Measurements from ENCODE around the gene RBM5.

Gene RBM5

DNA sequence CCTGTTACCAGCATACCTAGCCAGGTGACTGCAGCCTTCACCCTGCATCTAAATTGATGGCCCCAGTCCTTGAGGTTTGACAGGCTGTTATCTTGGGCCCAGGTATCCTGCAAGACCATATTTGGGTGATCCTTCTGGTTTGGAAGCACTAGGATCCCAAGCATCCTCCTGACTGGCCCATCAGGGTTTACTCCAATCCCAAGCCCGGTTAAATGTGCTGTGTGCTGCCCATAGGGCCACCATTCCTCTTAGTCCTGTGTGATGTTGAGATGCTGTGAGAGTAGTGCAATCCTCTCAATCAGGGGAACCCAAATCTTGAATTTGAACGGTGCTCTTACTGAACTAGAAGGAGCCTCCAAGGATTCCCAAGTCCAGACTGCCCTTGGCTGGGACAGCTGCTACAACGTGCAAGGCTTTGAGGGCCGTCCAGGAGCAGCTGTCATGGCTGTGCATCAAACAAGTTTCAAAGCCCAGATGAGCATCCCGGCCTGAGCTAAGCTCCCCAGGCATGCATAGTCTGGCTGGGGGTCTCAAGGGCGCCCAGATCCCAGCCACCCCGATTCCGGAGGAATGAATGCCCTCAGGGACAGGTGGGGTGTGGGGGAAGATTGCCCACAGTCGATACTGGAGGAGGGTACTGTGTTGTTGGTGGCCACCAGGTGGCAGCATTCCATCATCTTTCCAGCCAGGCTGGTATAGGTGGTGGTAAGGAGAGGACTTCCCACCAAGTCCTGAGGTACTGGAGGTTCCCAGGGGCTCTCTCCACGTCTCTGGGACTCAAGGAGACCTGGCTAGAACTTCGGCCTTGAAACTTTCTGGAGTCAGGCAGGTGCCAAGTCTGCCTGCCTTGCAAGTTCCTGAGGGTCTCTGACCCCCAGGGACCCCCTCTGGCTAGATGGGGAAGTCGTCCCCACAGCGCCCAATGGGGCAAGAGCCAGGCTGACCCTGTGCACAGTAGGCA, 32.6 kb downstream of the RBM5 start:
- DNase-seq: peak; percentile 77 to 80

DNA sequence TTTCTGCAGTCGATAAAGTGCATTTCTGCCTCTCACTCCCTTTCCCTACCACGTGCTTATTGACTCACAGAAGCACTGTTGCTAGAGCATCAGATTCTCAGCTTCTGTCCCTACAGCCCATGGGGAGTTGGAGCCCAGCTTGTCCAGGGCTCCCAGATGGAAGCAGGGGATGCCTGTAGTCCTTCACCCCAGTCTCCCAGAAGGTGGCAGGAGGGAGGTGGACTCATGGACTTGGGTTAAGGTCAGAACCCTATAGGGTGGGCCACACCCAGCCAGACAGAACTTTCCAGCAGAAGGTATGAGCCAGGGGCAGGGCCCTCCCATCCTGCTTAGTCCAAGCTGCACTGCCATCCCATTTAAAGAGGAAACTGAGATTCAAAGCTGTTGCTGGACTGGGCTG, 33.4 kb downstream of the RBM5 start:
- no peak for DNase-seq

DNA sequence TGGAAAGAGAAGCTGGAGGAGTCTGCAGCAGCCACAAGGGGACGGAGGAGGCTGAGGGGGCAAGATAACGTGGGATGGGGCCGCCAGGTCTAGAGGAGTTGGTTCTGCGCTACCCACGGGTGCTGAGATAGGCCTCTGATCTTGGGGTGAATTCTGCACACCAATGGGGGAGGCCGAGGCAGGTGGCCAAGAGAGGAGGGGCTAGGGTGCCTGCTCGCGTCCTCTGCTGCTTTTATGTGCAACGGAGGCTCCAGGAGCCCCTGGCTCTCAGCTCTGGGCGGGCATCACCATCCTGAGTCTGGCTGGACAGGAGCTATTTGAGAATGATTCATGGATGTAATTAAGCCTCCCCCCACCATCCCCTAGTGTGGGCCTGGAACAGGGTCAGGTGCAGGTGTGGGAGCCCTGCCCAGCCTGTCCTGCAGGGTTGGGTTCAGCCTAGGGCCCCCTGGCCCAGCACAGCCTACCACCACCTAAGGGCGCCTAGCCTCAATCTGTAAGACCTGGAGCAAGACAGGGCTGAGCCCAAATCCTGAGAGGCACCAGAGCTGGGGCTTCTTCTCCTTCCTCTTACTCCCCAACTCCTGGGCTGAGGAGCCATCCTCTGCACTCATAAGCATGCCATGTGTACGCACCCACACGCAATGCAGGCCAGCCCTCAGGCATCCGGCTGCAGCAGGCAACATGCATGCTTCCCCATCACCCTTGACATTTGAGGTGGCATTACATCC, 34.1 kb downstream of the RBM5 start:
- no peak for DNase-seq

DNA sequence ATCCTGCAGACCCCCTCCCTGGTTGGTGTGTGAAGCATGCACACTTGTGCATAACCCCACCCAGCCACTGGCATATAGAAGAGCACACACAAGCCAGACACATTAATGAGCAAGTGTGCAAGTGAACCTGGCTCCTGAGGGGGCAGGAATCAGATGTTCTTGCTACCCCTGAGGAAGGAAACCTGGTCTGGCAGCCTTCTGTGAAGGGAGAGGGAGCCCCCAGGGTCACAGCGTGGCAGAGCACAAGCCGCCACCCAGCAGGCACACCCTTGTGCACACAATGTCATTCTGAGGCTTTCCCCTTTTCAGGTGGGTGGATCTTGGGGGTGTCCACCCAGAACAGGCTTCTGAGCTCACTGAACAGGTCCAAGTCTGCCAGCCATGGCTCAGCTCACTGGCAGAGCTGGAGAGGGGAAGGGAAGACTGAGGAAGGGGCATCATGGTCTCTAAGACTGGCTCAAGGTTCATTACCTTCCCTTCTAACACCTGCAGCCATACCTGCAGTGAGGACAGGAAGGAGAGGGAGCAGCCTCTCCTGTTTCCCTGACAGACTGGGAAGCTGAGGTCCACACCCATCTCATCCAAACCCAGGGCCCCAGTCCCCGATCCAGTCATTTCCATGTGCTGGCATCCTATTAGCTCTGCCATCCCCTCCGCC, 34.8 kb downstream of the RBM5 start:
- DNase-seq: no peak

DNA sequence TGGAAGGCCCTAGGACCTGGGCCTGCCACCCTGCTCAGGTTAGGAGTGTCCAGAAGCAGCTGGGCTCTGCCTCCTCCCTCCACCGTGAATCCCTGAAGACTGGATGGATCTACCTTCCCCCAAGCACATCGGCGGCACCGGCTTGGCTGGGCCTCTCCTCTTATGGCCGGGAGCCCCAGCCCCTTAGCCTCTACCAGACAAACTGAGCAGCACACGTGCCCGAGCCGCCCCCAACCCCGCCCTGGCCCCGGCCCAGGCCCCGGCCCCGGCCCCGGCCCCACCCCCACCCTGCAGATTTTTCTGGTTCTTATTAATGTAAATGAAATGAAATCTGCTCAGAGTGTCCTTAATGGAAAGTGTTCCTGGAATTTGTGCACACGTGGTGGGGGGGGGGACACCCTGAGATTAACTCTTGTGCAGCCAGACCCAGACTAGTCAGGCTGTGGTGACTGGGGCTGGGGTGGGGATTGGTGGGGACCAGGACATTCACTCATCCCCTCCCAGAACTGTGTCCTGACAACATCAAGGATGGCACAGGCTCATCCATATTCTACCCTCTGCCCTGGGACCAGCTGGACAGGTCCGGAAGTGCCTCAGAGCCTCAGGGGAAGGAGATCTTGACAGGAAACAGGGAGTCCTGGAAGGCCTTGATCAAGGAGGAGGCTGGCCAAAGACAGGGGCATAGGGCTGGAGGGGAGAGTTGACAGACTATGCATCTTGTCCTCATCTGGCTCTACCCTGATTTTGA, 35.5 kb downstream of the RBM5 start:
- DNase-seq: no peak

DNA sequence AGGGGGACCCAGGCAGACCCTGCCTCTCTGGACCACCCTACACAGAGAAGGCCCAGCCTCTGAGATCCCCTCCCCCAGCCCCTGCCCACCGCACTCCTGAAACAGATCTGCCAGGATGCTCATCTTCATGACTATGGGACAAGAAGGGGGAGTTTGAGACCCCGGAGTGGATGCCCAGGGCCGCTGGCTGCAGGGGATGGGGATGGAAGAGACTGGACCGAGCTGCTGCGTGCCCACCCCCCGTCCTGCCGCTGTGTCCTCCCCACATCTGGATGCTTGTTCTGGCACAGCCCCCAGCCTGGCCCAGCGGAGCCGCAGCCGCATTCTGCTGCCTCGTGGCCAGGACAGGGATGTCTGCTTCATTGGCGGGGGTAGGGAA, 36.1 kb downstream of the RBM5 start:
- DNase-seq: no peak

DNA sequence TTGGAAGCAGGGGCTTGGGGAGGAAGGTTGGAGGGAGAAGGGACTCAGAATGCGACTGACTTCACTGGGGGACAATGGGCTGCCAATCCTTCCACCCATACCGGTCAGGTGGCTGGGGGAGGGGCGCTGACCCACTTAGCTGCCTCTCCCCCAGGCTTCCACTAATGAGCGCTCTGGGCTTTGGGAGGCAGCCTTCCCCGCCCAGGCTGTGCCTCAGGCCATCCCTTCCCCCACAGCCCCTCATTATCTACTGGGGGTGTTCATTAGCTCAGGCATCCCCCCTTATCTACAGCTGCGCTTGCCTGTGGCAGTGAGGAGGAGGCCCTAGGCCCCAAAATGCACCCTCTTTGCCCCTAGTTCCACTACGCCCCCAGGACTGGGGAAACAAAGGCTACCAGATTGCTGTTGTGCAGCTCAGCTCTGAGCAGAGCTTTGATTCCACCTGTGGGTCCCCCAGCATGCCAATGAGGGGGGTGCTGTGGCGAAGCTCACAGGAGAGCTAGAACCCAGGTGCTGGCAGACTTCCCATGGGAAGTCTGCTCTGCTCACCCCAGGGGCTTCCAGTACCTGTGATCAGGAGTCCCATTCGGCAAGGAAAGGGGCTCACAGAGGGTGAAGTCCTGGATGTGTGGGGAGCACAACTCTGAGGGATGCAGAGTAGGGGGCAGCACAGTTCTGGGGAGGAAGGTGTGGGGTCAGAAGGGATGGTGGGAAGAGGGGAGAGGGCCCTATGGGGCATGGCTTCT, 37.0 kb downstream of the RBM5 start:
- no peak for DNase-seq

DNA sequence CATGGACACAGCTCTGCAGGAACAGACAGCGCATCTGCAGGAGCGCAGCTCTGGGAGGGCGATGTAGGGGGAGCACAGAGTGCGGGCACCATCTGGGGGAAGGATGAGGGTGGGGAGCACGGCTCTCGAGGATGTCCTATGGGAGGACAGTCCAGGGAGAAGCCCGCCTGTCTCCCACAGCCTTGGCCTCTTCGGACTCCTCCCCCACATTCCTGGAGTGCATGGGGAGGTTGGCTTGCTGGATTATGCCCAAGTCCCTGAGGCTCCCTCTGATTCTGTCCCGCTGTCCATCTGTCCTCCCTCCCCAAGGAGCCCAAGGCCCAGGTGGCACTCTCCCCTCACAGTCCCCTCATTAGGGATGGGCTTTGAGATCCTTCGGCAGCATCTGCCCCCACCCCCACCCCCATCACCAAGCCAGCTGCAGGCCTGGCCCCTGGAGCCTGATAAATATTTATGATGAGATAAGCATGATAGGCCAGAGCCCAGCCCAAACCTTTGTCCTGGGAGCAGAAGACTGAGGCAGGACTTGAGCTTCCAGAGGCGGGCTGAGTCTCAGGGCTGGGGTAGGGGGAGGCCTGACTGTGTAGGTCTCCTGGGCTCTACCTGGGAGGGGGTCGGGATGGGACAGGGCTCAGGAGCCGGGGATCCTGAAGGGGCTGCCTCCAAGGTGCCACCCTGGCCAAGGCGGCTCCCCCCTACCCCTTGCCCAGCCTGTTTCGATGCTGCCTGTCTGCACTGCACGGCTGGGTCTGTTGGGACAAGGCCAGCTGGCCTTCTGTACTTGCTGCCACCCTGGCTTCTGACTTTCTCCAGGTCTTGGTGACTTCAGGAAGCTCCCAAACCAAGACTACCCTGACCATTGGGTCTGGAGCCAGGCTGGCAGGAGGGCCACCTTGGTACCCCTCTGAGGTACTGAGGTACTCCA, 37.8 kb downstream of the RBM5 start:
- no peak for DNase-seq

DNA sequence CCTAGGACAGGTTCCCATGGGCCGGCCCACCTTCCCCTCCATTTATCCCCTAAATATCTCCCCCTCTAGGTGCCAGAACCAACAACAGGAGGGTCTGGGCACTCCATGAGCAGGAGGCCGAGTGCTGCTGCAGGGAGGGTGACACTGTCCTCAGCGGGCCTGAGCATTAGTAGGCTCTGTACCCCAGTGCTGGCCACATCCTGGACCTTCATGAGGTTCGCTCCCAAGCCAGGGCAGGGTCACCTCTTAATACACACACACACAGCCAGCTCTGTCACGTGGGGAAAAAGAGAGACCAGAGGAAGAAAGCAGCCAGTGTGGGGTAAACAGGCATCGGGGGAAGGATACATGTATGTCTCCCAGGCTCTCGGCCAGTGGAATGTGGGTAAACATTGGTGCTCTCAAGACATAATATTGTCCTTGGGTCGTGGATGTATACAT, 38.6 kb downstream of the RBM5 start:
- DNase-seq: no peak

DNA sequence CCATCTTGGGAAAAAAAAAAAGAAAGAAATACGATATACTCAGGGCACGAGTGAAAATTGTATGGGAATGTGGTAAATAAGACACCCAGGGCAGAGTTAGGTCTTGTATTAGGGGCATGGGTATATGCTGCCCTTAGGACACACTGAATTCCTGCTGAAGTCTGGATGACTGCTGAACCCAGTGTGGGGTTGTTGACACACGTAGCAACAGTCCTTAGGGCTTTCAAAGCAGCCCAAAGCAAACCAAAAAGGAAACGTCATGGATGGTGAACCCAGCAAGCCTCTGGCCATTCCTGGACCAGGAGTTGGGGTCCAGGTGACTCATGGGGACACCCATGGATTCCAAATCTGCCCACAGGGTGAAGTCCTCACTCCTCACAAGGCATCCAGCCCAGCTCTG, 39.3 kb downstream of the RBM5 start:
- DNase-seq: no peak

DNA sequence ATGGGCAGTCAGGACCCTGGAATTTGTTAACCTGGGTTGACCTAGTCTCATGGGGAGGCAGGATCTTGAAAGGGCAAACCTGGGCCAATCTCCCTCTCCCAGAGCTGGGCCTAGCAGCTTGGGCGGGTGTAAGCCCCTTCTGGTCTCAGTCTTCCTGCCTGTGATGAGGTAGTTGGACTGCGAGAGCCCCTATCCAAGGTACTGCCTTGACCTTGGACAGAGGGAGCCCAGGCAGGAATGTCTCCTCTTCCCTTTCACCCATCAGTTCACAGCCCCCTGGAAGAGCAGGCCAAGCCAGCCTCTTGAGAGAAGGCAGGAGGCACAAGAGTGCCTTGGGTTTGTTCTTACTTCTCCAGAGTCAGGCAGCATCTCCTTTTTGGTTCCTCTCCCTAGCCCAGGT, 41.7 kb downstream of the RBM5 start:
- no peak for DNase-seq

DNA sequence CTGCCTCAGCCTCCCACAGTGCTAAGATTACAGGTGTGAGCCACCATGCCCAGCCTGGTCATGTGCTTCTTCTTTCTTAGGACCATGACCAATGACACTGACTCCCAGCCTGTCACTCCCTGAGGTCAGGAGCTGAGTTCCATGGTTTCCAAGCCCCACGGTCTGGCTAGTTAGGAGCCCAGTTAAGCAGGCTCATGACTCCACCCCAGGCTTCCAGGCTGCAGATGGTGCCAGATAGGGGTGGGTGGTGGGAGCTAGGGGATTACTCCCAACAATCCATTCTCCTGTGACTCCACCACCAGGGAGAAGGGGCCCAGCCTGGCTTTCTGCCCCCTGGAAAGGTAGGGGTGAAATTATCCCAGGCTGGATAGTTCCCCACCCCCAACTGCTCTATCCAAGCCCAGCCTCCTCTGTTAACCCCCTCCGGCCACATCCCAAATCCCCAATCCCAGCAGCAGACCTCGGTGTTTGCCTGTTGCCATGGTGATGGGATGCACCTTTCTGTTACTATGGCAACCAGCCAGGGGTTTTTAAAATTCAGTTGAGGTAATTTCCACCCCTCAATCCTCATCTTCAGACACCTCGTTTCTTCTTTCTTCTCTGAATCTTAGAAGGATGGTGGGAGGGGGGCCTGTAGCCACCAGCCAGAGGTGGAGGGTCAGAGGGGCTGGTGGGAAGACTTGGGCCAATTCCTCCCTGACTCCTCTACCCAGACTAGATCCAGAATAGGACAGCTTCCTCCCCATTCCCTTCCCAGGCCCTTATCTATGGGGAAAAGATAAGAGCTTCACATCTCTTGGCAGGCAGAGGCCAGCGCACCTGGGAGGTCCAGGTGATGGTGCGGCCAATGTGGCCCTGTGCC, 43.9 kb downstream of the RBM5 start:
- no peak for DNase-seq

DNA sequence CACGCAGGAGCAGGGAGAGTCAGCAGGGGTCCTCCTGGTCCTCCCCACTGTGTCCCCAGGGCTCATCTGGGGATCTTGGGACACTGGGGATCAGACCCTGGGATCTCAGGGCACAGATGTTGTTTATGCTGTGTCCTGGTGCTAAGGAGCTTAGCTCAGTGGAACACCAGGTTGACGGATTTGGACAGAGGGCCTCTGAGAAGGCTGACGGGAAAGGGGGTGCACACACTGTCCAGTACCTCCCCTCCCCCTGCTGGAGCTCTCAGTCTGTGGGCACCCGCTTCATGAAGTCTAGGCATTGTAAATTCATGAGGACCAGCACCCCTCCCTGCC, 44.5 kb downstream of the RBM5 start:
- no peak for DNase-seq

DNA sequence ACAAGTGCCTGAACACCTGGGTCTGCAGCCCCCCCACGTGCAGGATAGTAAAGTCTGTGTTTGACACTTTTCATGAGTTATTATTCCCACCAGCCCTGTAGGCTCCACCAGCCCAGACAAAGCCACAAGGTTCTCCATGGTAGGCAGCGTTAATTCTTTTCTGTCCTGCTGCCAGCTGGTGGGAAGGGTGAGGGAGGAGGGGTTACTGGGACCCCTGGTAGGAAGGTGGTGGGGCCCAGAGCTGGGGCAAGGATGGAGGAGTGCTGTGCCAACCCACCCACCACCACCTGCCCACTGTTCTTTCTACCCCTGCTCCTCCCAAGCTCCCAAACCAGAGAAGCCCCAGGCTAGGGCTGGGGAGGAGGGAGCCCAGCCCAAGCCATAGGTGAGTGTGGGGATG, 45.6 kb downstream of the RBM5 start:
- no peak for DNase-seq

DNA sequence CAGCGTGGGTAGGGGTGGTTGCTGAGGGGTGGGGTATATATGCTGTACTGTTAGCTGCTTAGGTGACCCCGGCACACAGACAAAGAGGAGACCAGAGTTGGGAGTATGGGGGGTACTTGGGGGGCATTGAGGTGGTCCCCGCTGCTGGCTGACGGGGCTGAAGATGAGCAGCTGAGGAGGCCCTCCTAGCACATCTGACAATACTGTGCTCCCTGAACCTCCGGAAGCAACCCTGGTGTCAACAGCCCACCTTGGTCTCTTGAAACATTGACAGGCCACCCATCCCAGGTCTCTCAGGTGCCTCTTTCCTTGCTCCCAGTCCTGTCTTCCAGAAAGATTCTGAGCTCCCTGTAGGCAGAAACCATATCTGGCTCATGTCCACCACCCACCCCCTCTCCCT, 47.2 kb downstream of the RBM5 start:
- no peak for DNase-seq

DNA sequence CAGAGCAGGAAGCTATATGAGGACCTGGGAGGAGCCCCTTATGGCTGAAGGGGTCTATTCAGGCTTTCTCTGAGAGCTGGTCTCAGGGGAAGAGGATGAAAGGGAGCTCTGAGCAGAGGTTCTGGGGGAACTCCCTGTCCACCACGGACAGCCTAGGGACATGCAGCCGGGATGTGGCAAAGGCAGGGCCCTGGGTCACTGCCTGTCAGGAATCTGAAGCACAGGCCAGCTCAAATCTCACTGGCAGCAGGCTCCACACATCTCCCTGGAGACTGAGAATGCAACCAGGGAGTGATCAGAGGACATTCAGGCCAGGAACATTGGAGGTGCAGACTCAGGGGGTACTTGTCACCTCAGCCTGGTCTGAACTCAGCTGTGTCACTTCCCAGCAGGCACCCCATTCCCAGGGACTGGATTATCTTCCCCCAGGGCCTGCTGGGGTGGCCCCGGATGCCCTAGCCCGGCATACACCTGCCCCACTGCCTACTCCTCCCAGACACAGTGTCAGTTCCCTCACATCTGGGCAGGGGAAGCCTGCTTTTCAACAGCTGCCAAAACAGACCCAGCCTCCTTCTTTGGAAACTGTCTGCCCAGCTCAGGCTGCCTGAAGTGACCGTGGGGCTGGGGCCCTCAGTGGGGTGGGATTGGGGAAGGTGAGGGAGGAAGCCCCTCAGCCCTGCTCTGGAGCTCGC, 48.1 kb downstream of the RBM5 start:
- DNase-seq: no peak

DNA sequence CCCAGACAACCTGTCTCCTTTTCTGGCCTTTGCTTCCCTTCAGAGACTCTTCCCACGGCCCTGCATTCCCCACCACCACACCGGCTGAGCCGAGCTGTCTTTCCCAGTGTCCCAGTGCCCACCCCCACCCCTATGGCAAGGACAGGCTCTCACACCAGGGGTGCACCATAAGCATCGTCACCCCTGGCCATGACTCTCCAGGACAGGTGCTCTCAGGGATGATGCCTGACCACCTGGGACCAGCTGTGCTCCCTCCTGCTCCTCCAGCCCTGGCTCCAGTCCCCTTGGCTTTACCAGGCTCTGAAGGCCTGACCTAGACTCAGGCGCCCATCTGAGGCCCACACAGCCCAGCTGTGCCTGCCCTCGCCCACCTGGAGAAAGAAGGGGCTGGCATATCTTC, 48.8 kb downstream of the RBM5 start:
- DNase-seq: no peak

DNA sequence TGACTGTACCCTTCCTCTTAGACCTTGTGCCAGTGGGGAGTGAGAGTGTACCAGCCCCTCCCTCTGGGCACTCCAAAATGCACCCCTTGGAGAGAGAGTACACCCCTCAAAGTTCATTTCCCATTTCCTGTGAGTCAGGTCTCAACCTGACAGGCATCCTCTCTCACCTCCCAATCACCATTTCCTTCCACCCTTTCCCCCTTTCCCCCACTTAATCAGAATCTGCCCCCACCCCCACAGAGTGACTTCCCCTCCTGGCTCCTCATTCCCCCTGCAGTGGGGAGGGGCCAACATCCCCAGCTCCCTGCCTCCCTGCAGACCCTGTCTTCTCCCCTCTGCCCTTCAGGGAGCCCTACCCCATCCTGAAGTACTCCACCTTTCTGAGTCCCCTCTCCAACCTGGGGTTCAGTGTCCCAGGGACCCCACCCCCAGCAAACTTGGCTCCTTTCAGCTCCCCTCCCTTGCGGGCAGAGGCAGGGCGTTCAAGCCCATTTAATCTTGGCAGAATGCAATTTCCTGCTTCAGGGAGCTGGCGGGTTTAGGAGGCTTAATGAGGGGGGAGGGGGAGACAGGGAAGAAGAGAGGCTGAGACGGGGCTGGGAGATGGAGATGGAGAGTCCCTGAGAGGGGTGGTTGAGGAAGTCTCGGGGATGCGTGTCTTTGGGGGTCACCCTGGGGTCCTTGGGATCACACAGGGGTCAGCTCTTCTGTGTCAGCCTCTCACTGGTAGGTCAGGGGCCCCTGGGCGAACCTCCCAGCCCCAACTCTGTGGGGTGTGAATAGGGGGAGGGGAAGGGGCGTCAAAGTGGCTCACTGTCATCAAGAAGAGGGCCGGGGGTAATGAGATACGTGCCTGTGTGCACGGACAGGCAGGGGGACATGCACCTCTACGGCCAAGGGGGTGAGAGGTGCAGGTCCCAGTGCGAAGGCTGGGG, 49.8 kb downstream of the RBM5 start:
- no peak for DNase-seq
